CD14-positive monocyte (primary cell): ENCODE measurements around the gene GSTM3. TPM values are rescaled to one million over a fixed set of nuclear protein-coding genes. Genes with fewer than 3 reads are reported as not detected.

Experiments
- DNase-seq, 3 donors: peaks; one replicate each; pipeline ENCODE4 v3.0.0-alpha.2; 2011 to 2022
- H2AFZ ChIP-seq: 2 replicates; pipeline ENCODE4 v1.6.0; 2012; ENCODE audit warnings: mild to moderate bottlenecking, low read depth, low read length, inconsistent platforms; ENCODE audit not compliant: insufficient read depth, poor library complexity, severe bottlenecking
- H3K27ac ChIP-seq, 2 donors: 1 replicate in 1 of 2; 2 replicates in 1 of 2; pipeline ENCODE4 v1.5.1; 2012 to 2013; ENCODE audit warnings: low read length in 2 of 2, control low read depth in 1 of 2, inconsistent platforms in 1 of 2, low read depth in 1 of 2, mild to moderate bottlenecking in 1 of 2
- H3K27me3 ChIP-seq, 2 donors: one replicate each; pipeline versions ENCODE4 v1.6.0 to v1.6.1; 2011 to 2013; ENCODE audit warnings: low read length in 2 of 2; ENCODE audit not compliant: control insufficient read depth in 2 of 2, insufficient read depth in 2 of 2
- H3K36me3 ChIP-seq, 2 donors: replicated peaks in 1 of 2; 1 replicate in 1 of 2; 2 replicates in 1 of 2; pipeline versions ENCODE4 v1.5.1 to v1.6.1; 2012 to 2013; ENCODE audit warnings: low read length in 2 of 2, control low read depth in 1 of 2, inconsistent platforms in 1 of 2, mild to moderate bottlenecking in 1 of 2; ENCODE audit not compliant: insufficient read depth in 2 of 2, control insufficient read depth in 1 of 2
- H3K4me1 ChIP-seq, 2 donors: 1 replicate in 1 of 2; 2 replicates in 1 of 2; pipeline versions ENCODE4 v1.5.1 to v1.6.1; 2012 to 2013; ENCODE audit warnings: low read length in 2 of 2, control low read depth in 1 of 2, inconsistent platforms in 1 of 2, mild to moderate bottlenecking in 1 of 2, moderate library complexity in 1 of 2; ENCODE audit not compliant: insufficient read depth in 2 of 2, control insufficient read depth in 1 of 2
- H3K4me2 ChIP-seq: replicated peaks from 2 replicates; pipeline ENCODE3; 2012; ENCODE audit warnings: low read length, moderate library complexity, mild to moderate bottlenecking; ENCODE audit not compliant: poor library complexity, severe bottlenecking; ENCODE audit errors: extremely low read depth
- H3K4me3 ChIP-seq, 3 experiments: fragments of 200-600 bp in 1 of 3; sonication (generic) in 1 of 3; replicated peaks in 1 of 3; 1 replicate in 2 of 3; 2 replicates in 1 of 3; pipeline ENCODE4 v1.5.1; 2011 to 2013; ENCODE audit warnings: low read length in 3 of 3, mild to moderate bottlenecking in 3 of 3, control low read depth in 2 of 3, low read depth in 2 of 3, inconsistent platforms in 1 of 3, moderate library complexity in 1 of 3
- H3K79me2 ChIP-seq: 2 replicates; pipeline ENCODE4 v1.6.0; 2012; ENCODE audit warnings: mild to moderate bottlenecking, control low read depth, inconsistent platforms, low read length, moderate library complexity; ENCODE audit not compliant: insufficient read depth
- H3K9ac ChIP-seq: 2 replicates; pipeline ENCODE4 v1.6.0; 2017; ENCODE audit warnings: low read length, mild to moderate bottlenecking; ENCODE audit not compliant: insufficient read depth, poor library complexity, severe bottlenecking
- H3K9me3 ChIP-seq, 2 donors: replicated peaks in 1 of 2; 1 replicate in 1 of 2; 2 replicates in 1 of 2; pipeline versions ENCODE4 v1.5.1 to v1.6.1; 2012 to 2013; ENCODE audit warnings: low read length in 2 of 2, control low read depth in 1 of 2; ENCODE audit not compliant: control insufficient read depth in 1 of 2, insufficient read depth in 1 of 2
- H4K20me1 ChIP-seq: 2 replicates; pipeline ENCODE4 v1.6.0; 2012; ENCODE audit warnings: mild to moderate bottlenecking, low read length, control low read depth, moderate library complexity; ENCODE audit not compliant: insufficient read depth
- H3K27ac Mint-ChIP-seq, 7 donors: one replicate each; pipeline ENCODE4 v1.8.0; 2020; ENCODE audit warnings: mild to moderate bottlenecking in 7 of 7, mixed read lengths in 7 of 7, moderate library complexity in 6 of 7, inconsistent platforms in 2 of 7
- H3K27me3 Mint-ChIP-seq, 3 donors: one replicate each; pipeline ENCODE4 v1.8.0; 2021 to 2022; ENCODE audit warnings: low read depth in 3 of 3, mild to moderate bottlenecking in 3 of 3, mixed read lengths in 3 of 3, moderate library complexity in 3 of 3, inconsistent platforms in 1 of 3
- H3K36me3 Mint-ChIP-seq, 2 donors: one replicate each; pipeline ENCODE4 v1.8.0; 2020; ENCODE audit warnings: mixed read lengths in 2 of 2, inconsistent platforms in 1 of 2, mild to moderate bottlenecking in 1 of 2
- H3K4me1 Mint-ChIP-seq: one replicate; pipeline ENCODE4 v1.8.0; 2020; ENCODE audit warnings: mild to moderate bottlenecking, mixed read lengths
- H3K4me3 Mint-ChIP-seq, 2 donors: one replicate each; pipeline ENCODE4 v1.8.0; 2020; ENCODE audit warnings: mild to moderate bottlenecking in 2 of 2, mixed read lengths in 2 of 2, moderate library complexity in 1 of 2
- H3K9me3 Mint-ChIP-seq, 7 donors: one replicate each; pipeline ENCODE4 v1.8.0; 2020 to 2022; ENCODE audit warnings: mixed read lengths in 7 of 7, mild to moderate bottlenecking in 6 of 7, moderate library complexity in 6 of 7, inconsistent platforms in 2 of 7
- CTCF ChIP-seq: fragments of 200-600 bp; IDR thresholded peaks from one replicate; pipeline ENCODE4 v1.8.0; 2022; ENCODE audit warnings: antibody characterized with exemption, mild to moderate bottlenecking
- WGBS: methylation state at CpG from one replicate; pipeline ENCODE4 v1.1.5; 2013; ENCODE audit warnings: missing lambda C conversion rate; ENCODE audit not compliant: insufficient coverage; 5-methylcytosine and 5-hydroxymethylcytosine counted together
- intact Hi-C, 2 donors: fragments of 100-400 bp; cut with micrococcal nuclease; formaldehyde crosslinking; loops; one replicate each; pipeline versions ENCODE4 v1.15.0 to v1.15.1; 2023
- polyA plus RNA-seq, 3 donors: library from polyadenylated mRNA; depleted of rRNA in 1 of 3; unstranded in 2 of 3; stranded (reverse) in 1 of 3; fragments of 300-500 nt in 2 of 3; fragments of >200 nt in 1 of 3; fragmentation: Illumina TruSeq in 2 of 3; gene quantifications; 1 replicate in 2 of 3; 2 replicates in 1 of 3; pipeline ENCODE4 v1.2.3, GENCODE V29; 2012 to 2021

The GSTM3 gene
- polyA plus RNA-seq, 3 donors: 0.69 to 3.2 (median 2.8) TPM

- H3K4me1 Mint-ChIP-seq: peaks cover 2% of the 10 kb centered on the region
- TF ChIP-seq CTCF: no peak
- intact Hi-C loops: no loop called here
- no peaks in the 10 kb centered on the region for H4K20me1 ChIP-seq
- 67% methylated on average over 1 of the region's 3 CpGs for WGBS
- no peak overlapping the region for H3K27ac Mint-ChIP-seq
- H3K9me3 ChIP-seq: peaks cover 0 to 6% of the 10 kb centered on the region in 2 donors
- H3K4me3 Mint-ChIP-seq: no peak overlapping the region
- no peak overlapping the region for H3K4me2 ChIP-seq
- H3K27me3 ChIP-seq: peaks cover 0 to 5% of the 10 kb centered on the region in 2 donors
- H3K9me3 Mint-ChIP-seq: peaks cover 0 to 8% (median 2%) of the 10 kb centered on the region in 7 donors
- H3K27ac ChIP-seq: no peak overlapping the region
- H3K79me2 ChIP-seq: no peaks in the 10 kb centered on the region
- no peak for DNase-seq
- no peaks in the 10 kb centered on the region for H3K36me3 Mint-ChIP-seq
- no peaks in the 10 kb centered on the region for H3K4me1 ChIP-seq
- no peak overlapping the region for H3K9ac ChIP-seq
- H3K27me3 Mint-ChIP-seq: peaks cover 2 to 6% (median 4%) of the 10 kb centered on the region in 3 donors
- no peaks in the 10 kb centered on the region for H3K36me3 ChIP-seq
- H2AFZ ChIP-seq: no peak overlapping the region
- no peak overlapping the region for H3K4me3 ChIP-seq
These were observed 8.4 kb downstream of the GSTM3 start for GRCh38 chr1:109732390-109732881.

DNA sequence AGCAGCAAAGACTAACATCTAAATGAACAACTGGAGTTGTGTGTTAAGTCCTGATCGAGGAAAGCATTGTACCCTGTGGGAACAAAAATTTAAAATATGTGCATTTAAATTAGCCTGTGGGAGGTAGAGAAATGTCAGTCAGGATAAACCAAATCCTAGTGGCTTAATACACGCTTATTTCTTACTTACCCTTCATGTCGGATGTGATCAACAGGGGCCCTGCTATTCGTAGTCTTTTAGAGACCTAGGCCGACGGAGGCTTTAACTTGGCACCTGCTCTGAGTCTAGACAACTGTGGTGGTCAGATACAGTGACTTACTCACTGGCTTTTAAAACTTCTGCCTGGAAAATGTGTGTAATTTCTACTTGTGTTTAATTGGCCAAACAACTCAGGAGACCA lies 10.2 kb downstream of the GSTM3 start:
- no peak overlapping the region for H3K27ac Mint-ChIP-seq
- peaks cover 4 to 7% (median 5%) of the 10 kb centered on the region in 3 donors for H3K27me3 Mint-ChIP-seq
- Histone ChIP-seq H3K4me1 (no peaks in the 10 kb centered on the region), H2AFZ (no peak overlapping the region), H3K27ac (no peak overlapping the region), H3K4me3 (no peak overlapping the region), H3K9ac (no peak overlapping the region), H4K20me1 (no peaks in the 10 kb centered on the region), H3K9me3 (peaks cover 0 to 6% of the 10 kb centered on the region in 2 donors), H3K4me2 (no peak overlapping the region), H3K27me3 (peaks cover 0 to 2% of the 10 kb centered on the region in 2 donors), H3K79me2 (no peaks in the 10 kb centered on the region), H3K36me3 (no peaks in the 10 kb centered on the region)
- peaks cover 0 to 8% (median 3%) of the 10 kb centered on the region in 7 donors for H3K9me3 Mint-ChIP-seq
- peaks cover 2% of the 10 kb centered on the region for H3K4me1 Mint-ChIP-seq
- no CpG with 5 or more reads among the region's 6 CpGs for WGBS
- TF ChIP-seq CTCF: no peak
- no peaks in the 10 kb centered on the region for H3K36me3 Mint-ChIP-seq
- intact Hi-C loops: no loop called here
- no peak for DNase-seq
- H3K4me3 Mint-ChIP-seq: no peak overlapping the region
